SU-DHL-6 (cell line): ENCODE data around the gene CD80.

ENCODE experiments used
- CTCF ChIP-seq: fragments of 200-600 bp; sonication (generic); IDR thresholded peaks from one replicate; pipeline ENCODE4 v1.5.1; 2017; ENCODE audit warnings: antibody characterized with exemption, mild to moderate bottlenecking, low read length, moderate library complexity; ENCODE audit not compliant: insufficient read depth, poor library complexity, severe bottlenecking
- EZH2phosphoT487 ChIP-seq: fragments of 200-600 bp; sonication (generic), shearing (Covaris generic); conservative IDR thresholded peaks from 2 replicates; pipeline ENCODE4 v1.6.1; 2018; ENCODE audit warnings: mild to moderate bottlenecking, antibody characterized with exemption, low read length, moderate library complexity, mixed read lengths

- TF ChIP-seq CTCF, result no peak
- no peak for TF ChIP-seq EZH2phosphoT487
These were observed 49.1 kb upstream of the CD80 start for GRCh38 chr3:119608405-119609000.
